ENCODE data around the gene TAAR1. TPM values are rescaled to one million over a fixed set of nuclear protein-coding genes. Genes with fewer than 3 reads are reported as not detected.

TAAR1 gene
- total and polyA plus RNA-seq, 2 donors (not counting 1 experiment from before 2014, with no cell fraction given) = not detected

- Histone ChIP-seq H3K27ac (ENCODE audit: insufficient read depth, low read length) (no peak overlapping the region), H4K20me1 (ENCODE audit: control insufficient read depth, extremely low read depth, insufficient read depth, low read length) (no peaks in the 10 kb centered on the region), H2AFZ (ENCODE audit: low read length) (no peak overlapping the region), H3K9ac (ENCODE audit: insufficient read depth, low read length) (no peak overlapping the region), H3K9me3 (ENCODE audit: control insufficient read depth, insufficient read depth, low read depth, low read length) (no peaks in the 10 kb centered on the region), H3K4me1 (ENCODE audit: control insufficient read depth, extremely low read depth, insufficient read depth, low read length) (no peaks in the 10 kb centered on the region), H3K4me2 (ENCODE audit: extremely low read depth, insufficient read depth, low read length) (no peak overlapping the region), H3K27me3 (ENCODE audit: control insufficient read depth, insufficient read depth, low read length) (peaks cover 2% of the 10 kb centered on the region), H3K4me3 (replicated peaks in 1 of 4; ENCODE audit: control extremely low read depth in 1 of 4, insufficient read depth in 1 of 4, low read depth in 3 of 4, low read length in 4 of 4) (no peak overlapping the region), H3K79me2 (ENCODE audit: control insufficient read depth, insufficient read depth, low read length) (no peaks in the 10 kb centered on the region), H3K36me3 (ENCODE audit: control insufficient read depth, insufficient read depth, low read length) (no peaks in the 10 kb centered on the region)
- DNase-seq (ENCODE audit: low read depth in 2 of 2) = no peak
- TF ChIP-seq EZH2 (IDR thresholded peaks at IDR 0.05; ENCODE audit: low read length, missing control alignments) (no peak), CTCF (conservative IDR thresholded peaks at IDR 0.05 in 1 of 2, IDR thresholded peaks at IDR 0.05 in 1 of 2; ENCODE audit: low read depth in 1 of 2, low read length in 2 of 2) (no peak)
Observed at GRCh38 chr6:132663661-132664060, 4.7 kb upstream of the TAAR1 start.

GRCh38 chr6:132661906-132662305 lies 2.9 kb upstream of the TAAR1 start:
- TF ChIP-seq EZH2 (IDR thresholded peaks at IDR 0.05; ENCODE audit: low read length, missing control alignments) = no peak
- TF ChIP-seq CTCF (conservative IDR thresholded peaks at IDR 0.05 in 1 of 2, IDR thresholded peaks at IDR 0.05 in 1 of 2; ENCODE audit: low read depth in 1 of 2, low read length in 2 of 2) = no peak
- no peaks in the 10 kb centered on the region for H4K20me1 ChIP-seq (ENCODE audit: control insufficient read depth, extremely low read depth, insufficient read depth, low read length)
- no peak overlapping the region for H3K9ac ChIP-seq (ENCODE audit: insufficient read depth, low read length)
- H2AFZ ChIP-seq (ENCODE audit: low read length) = no peak overlapping the region
- no peaks in the 10 kb centered on the region for H3K9me3 ChIP-seq (ENCODE audit: control insufficient read depth, insufficient read depth, low read depth, low read length)
- no peak overlapping the region for H3K4me2 ChIP-seq (ENCODE audit: extremely low read depth, insufficient read depth, low read length)
- H3K79me2 ChIP-seq (ENCODE audit: control insufficient read depth, insufficient read depth, low read length) = no peaks in the 10 kb centered on the region
- H3K36me3 ChIP-seq (ENCODE audit: control insufficient read depth, insufficient read depth, low read length) = no peaks in the 10 kb centered on the region
- no peak overlapping the region for H3K4me3 ChIP-seq (replicated peaks in 1 of 4; ENCODE audit: control extremely low read depth in 1 of 4, insufficient read depth in 1 of 4, low read depth in 3 of 4, low read length in 4 of 4)
- H3K27ac ChIP-seq (ENCODE audit: insufficient read depth, low read length) = no peak overlapping the region
- H3K27me3 ChIP-seq (ENCODE audit: control insufficient read depth, insufficient read depth, low read length) = peaks cover 2% of the 10 kb centered on the region
- H3K4me1 ChIP-seq (ENCODE audit: control insufficient read depth, extremely low read depth, insufficient read depth, low read length) = no peaks in the 10 kb centered on the region
- DNase-seq (ENCODE audit: low read depth in 2 of 2) = no peak

- Histone ChIP-seq H2AFZ (ENCODE audit: low read length) (no peak overlapping the region), H3K9ac (ENCODE audit: insufficient read depth, low read length) (no peak overlapping the region), H3K36me3 (ENCODE audit: control insufficient read depth, insufficient read depth, low read length) (no peaks in the 10 kb centered on the region), H3K4me2 (ENCODE audit: extremely low read depth, insufficient read depth, low read length) (no peak overlapping the region), H3K4me1 (ENCODE audit: control insufficient read depth, extremely low read depth, insufficient read depth, low read length) (no peaks in the 10 kb centered on the region), H3K4me3 (replicated peaks in 1 of 4; ENCODE audit: control extremely low read depth in 1 of 4, insufficient read depth in 1 of 4, low read depth in 3 of 4, low read length in 4 of 4) (no peak overlapping the region), H4K20me1 (ENCODE audit: control insufficient read depth, extremely low read depth, insufficient read depth, low read length) (no peaks in the 10 kb centered on the region), H3K79me2 (ENCODE audit: control insufficient read depth, insufficient read depth, low read length) (no peaks in the 10 kb centered on the region), H3K9me3 (ENCODE audit: control insufficient read depth, insufficient read depth, low read depth, low read length) (no peaks in the 10 kb centered on the region), H3K27ac (ENCODE audit: insufficient read depth, low read length) (no peak overlapping the region), H3K27me3 (ENCODE audit: control insufficient read depth, insufficient read depth, low read length) (peaks cover 3% of the 10 kb centered on the region)
- no peak for DNase-seq (ENCODE audit: low read depth in 2 of 2)
- no peak for TF ChIP-seq EZH2 (IDR thresholded peaks at IDR 0.05; ENCODE audit: low read length, missing control alignments)
Observed at GRCh38 chr6:132651062-132651461, 7.9 kb downstream of the TAAR1 start.

All from fibroblast of lung (primary cell).